SU-DHL-6 (cell line): ENCODE data around the gene HMG20A.

Experiments used
- H2AFZ ChIP-seq: fragments of 200-600 bp; sonication (generic); 2 replicates; pipeline ENCODE4 v1.6.1; 2014; ENCODE audit warnings: low read depth, mild to moderate bottlenecking, moderate library complexity, mixed read lengths, antibody characterized with exemption, low read length; ENCODE audit not compliant: severe bottlenecking
- H3F3A ChIP-seq: fragments of 200-600 bp; shearing (Covaris generic); 2 replicates; pipeline ENCODE4 v1.6.0; 2016; ENCODE audit warnings: antibody characterized with exemption, mild to moderate bottlenecking; ENCODE audit not compliant: insufficient read depth
- H3K27ac ChIP-seq: fragments of 200-600 bp; sonication (generic); 2 replicates; pipeline ENCODE4 v1.5.1; 2016; ENCODE audit warnings: low read depth, mild to moderate bottlenecking, low read length, moderate library complexity, mixed read lengths
- H3K27me3 ChIP-seq: fragments of 200-600 bp; sonication (generic), shearing (Covaris generic); 2 replicates; pipeline ENCODE4 v1.6.0; 2014; ENCODE audit warnings: mild to moderate bottlenecking, low read length
- H3K36me3 ChIP-seq: fragments of 200-600 bp; sonication (generic); 2 replicates; pipeline ENCODE4 v1.6.1; 2014; ENCODE audit warnings: mild to moderate bottlenecking, low read length, mixed read lengths
- H3K4me2 ChIP-seq: fragments of 300-600, 200-600 bp; shearing (Covaris generic), sonication (generic); 2 replicates; pipeline ENCODE4 v1.6.0; 2014; ENCODE audit warnings: low read length, low read depth, mild to moderate bottlenecking; ENCODE audit not compliant: poor library complexity, severe bottlenecking
- H3K4me3 ChIP-seq: fragments of 200-600 bp; sonication (generic); 2 replicates; pipeline ENCODE4 v1.5.1; 2014; ENCODE audit warnings: antibody characterized with exemption, low read length, mild to moderate bottlenecking, mixed read lengths; ENCODE audit not compliant: insufficient read depth, poor library complexity, severe bottlenecking
- H3K79me2 ChIP-seq: fragments of 200-600 bp; sonication (generic); 2 replicates; pipeline ENCODE4 v1.6.1; 2014; ENCODE audit warnings: mild to moderate bottlenecking, low read length, moderate library complexity; ENCODE audit not compliant: insufficient read depth
- H3K9ac ChIP-seq: fragments of 200-600 bp; sonication (generic); 2 replicates; pipeline ENCODE4 v1.7.0; 2014; ENCODE audit warnings: mild to moderate bottlenecking, low read length
- H3K9me2 ChIP-seq: fragments of 200-600 bp; sonication (generic); replicated peaks from 2 replicates; pipeline ENCODE4 v1.6.1; 2014; ENCODE audit warnings: low read length; ENCODE audit not compliant: insufficient read depth
- H3K9me3 ChIP-seq: fragments of 200-600 bp; sonication (generic); 2 replicates; pipeline ENCODE4 v1.6.1; 2014; ENCODE audit warnings: low read length, mixed read lengths; ENCODE audit not compliant: insufficient read depth
- H4K20me1 ChIP-seq: fragments of 200-600 bp; sonication (generic); 2 replicates; pipeline ENCODE4 v1.6.1; 2014; ENCODE audit warnings: low read depth, mild to moderate bottlenecking, antibody characterized with exemption, low read length, moderate library complexity, mixed read lengths
- EZH2phosphoT487 ChIP-seq: fragments of 200-600 bp; sonication (generic), shearing (Covaris generic); conservative IDR thresholded peaks from 2 replicates; pipeline ENCODE4 v1.6.1; 2018; ENCODE audit warnings: mild to moderate bottlenecking, antibody characterized with exemption, low read length, moderate library complexity, mixed read lengths
- TF ChIP-seq, protein P1 (sequence below): fragments of 200-600 bp; sonication (generic); IDR thresholded peaks from one replicate; pipeline ENCODE4 v1.5.1; 2017; ENCODE audit warnings: antibody characterized with exemption, mild to moderate bottlenecking, low read length, moderate library complexity; ENCODE audit not compliant: insufficient read depth, poor library complexity, severe bottlenecking

Gene HMG20A

DNA sequence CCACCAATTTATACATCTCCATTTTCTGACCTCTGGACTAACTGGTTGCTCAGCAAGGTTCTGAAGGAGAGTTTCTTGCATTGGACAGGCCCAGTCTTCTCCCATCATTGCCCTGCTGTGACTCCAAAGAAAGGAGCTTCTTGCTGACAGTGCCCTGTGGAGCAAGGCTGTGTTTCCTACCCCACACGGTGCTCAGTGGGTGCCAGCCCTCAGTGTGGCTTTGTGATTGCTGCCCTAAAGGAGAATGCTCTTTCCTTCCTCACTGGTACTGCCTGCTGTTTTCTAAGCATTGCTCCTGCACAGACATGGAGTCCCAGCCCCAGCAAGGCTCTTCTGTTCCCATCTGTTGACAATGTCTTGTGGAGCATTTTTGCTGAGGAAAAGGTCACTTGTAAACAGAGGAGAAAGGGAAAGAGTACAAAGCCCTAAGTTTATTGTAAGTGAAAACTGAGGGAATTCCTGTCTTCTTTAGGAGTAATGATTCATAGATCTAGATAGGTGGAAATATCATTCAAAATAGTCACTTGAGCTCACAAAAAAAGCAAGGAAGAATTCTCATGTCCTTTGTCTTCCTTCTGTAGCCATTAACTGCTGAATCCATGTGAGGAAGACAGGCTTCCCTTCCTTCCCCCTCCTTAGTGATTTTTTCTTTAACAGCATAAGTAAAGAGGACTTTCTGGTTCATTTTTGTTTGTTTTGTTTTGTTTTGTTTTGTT lies 62.9 kb downstream of the HMG20A start:
- Histone ChIP-seq H3K4me2 (no peak overlapping the region), H3F3A (no peaks in the 10 kb centered on the region), H3K36me3 (peaks cover 15% of the 10 kb centered on the region), H3K27me3 (no peaks in the 10 kb centered on the region), H4K20me1 (no peaks in the 10 kb centered on the region), H3K79me2 (no peaks in the 10 kb centered on the region), H3K27ac (no peak overlapping the region), H3K4me3 (no peak overlapping the region), H2AFZ (no peak overlapping the region), H3K9me3 (no peaks in the 10 kb centered on the region), H3K9me2 (no peaks in the 10 kb centered on the region), H3K9ac (no peak overlapping the region)
- TF ChIP-seq EZH2phosphoT487: no peak
- TF ChIP-seq, protein P1, sequence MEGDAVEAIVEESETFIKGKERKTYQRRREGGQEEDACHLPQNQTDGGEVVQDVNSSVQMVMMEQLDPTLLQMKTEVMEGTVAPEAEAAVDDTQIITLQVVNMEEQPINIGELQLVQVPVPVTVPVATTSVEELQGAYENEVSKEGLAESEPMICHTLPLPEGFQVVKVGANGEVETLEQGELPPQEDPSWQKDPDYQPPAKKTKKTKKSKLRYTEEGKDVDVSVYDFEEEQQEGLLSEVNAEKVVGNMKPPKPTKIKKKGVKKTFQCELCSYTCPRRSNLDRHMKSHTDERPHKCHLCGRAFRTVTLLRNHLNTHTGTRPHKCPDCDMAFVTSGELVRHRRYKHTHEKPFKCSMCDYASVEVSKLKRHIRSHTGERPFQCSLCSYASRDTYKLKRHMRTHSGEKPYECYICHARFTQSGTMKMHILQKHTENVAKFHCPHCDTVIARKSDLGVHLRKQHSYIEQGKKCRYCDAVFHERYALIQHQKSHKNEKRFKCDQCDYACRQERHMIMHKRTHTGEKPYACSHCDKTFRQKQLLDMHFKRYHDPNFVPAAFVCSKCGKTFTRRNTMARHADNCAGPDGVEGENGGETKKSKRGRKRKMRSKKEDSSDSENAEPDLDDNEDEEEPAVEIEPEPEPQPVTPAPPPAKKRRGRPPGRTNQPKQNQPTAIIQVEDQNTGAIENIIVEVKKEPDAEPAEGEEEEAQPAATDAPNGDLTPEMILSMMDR: no peak

DNA sequence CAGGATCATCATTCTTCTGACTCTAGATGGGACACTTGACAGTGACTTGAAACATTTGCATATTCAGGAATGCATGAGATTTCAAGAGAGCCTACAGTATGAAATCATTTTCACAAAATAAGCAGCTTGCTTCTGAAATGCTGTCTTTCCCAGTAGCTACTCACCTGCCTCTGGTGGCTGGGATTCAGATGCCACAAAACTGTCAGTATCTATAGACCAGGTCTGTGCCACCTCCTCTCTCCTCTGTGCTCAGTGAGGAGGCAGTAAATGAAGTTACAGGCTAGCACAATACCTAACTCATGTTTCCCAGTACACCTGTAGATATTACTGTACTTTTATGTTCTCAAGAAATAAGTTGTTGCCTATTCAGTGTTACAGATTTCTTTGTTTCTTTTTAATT lies 64.3 kb downstream of the HMG20A start:
- H3K27ac ChIP-seq: no peak overlapping the region
- no peaks in the 10 kb centered on the region for H3K79me2 ChIP-seq
- H3F3A ChIP-seq: no peaks in the 10 kb centered on the region
- no peak overlapping the region for H2AFZ ChIP-seq
- no peak overlapping the region for H3K4me2 ChIP-seq
- peaks cover 8% of the 10 kb centered on the region; the same call in 1 of the 2 replicates for H3K36me3 ChIP-seq
- H3K4me3 ChIP-seq: no peak overlapping the region
- H3K9ac ChIP-seq: no peak overlapping the region
- H3K9me2 ChIP-seq: no peaks in the 10 kb centered on the region
- no peak for TF ChIP-seq EZH2phosphoT487
- TF ChIP-seq, protein P1: no peak
- H3K27me3 ChIP-seq: no peaks in the 10 kb centered on the region
- no peaks in the 10 kb centered on the region for H3K9me3 ChIP-seq
- H4K20me1 ChIP-seq: no peaks in the 10 kb centered on the region

DNA sequence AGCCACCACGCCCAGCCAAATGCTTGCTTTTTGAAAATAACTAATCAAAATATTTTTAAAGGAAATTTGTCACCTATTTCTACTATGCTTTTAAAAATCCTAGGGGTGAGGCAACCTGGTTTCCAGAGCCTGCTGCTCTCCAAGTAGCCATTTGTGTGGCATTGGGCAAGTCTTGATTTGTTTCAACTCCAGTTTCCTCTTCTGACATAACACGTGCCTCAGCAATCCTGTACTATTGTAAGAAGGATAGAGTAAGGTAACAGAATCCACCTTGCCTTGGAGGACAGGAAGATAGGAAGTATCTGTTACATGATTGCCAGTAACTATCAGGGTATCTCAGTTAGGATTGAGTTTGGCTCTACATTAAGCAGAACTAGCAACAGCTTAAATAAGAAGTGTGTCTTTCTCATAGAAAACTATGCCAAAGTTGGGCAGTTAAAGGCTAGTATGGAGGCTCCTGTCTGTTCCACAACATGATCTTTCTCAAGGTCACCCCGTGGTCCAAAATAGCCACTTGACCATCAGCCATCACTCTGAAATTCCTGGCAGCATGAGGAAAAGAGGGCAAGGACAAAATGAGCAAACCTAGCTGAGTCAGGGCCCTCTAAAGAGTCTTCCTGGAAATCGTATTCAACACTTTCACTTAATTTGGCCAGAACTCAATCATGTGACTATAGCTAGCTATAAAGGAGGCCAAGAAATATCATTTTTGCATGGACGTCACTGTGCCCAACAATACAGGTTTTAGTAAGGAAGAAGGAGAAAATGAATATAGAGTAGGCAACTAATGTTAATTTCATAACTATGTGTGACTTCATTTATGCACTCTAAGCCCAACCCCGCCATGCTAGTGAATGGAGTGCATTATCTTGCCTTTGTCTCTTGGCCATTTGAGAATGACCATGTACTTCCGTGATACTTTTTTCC lies 66.1 kb downstream of the HMG20A start:
- TF ChIP-seq EZH2phosphoT487: no peak
- TF ChIP-seq, protein P1: no peak
- no peak overlapping the region for H3K4me2 ChIP-seq
- H3K9ac ChIP-seq: no peak overlapping the region
- no peaks in the 10 kb centered on the region for H3K9me2 ChIP-seq
- no peak overlapping the region for H3K4me3 ChIP-seq
- H3F3A ChIP-seq: no peaks in the 10 kb centered on the region
- H3K9me3 ChIP-seq: no peaks in the 10 kb centered on the region
- H3K27me3 ChIP-seq: no peaks in the 10 kb centered on the region
- H3K79me2 ChIP-seq: no peaks in the 10 kb centered on the region
- H2AFZ ChIP-seq: no peak overlapping the region
- H3K36me3 ChIP-seq: peaks cover 4% of the 10 kb centered on the region; the same call in 1 of the 2 replicates
- H4K20me1 ChIP-seq: no peaks in the 10 kb centered on the region
- H3K27ac ChIP-seq: no peak overlapping the region
